HL-60 (cell line): Measurements from ENCODE around the gene MICA.

ENCODE experiments used
- DNase-seq, 2 experiments: peaks; one replicate each; pipeline ENCODE4 v3.0.0-alpha.2; 2010 to 2020; ENCODE audit warnings: low read depth in 1 of 2, low spot score in 1 of 2
- H3K27ac ChIP-seq: fragments of 250-450 bp; sonication (Bioruptor Pico); replicated peaks from 2 replicates; pipeline ENCODE4 v1.5.1; 2020; ENCODE audit warnings: mild to moderate bottlenecking, moderate library complexity
- H3K27me3 ChIP-seq: fragments of 250-450 bp; sonication (Bioruptor Pico); 2 replicates; pipeline ENCODE4 v1.5.1; 2021; ENCODE audit warnings: mild to moderate bottlenecking, moderate library complexity; ENCODE audit not compliant: insufficient read depth, poor library complexity, severe bottlenecking
- H3K4me3 ChIP-seq: replicated peaks from 2 replicates; pipeline ENCODE4 v1.5.1; 2011; ENCODE audit warnings: mild to moderate bottlenecking, control low read depth, low read length; ENCODE audit not compliant: insufficient read depth
- GABPA ChIP-seq: IDR thresholded peaks from 2 replicates; pipeline ENCODE4 v1.6.1; 2012; ENCODE audit warnings: low read depth
- POLR2AphosphoS5 ChIP-seq: IDR thresholded peaks from 2 replicates; pipeline ENCODE4 v1.6.1; 2012; ENCODE audit warnings: low read depth
- SPI1 ChIP-seq: IDR thresholded peaks from 2 replicates; pipeline ENCODE4 v1.6.1; 2012; ENCODE audit warnings: low read depth, mild to moderate bottlenecking, borderline replicate concordance
- TF ChIP-seq, protein P1 (sequence below): IDR thresholded peaks from one replicate; pipeline ENCODE4 v1.5.1; 2011; ENCODE audit warnings: low read length, control low read depth, inconsistent platforms; ENCODE audit not compliant: insufficient read depth
- TF ChIP-seq, protein P2 (sequence below): IDR thresholded peaks from 2 replicates; pipeline ENCODE4 v1.6.1; 2012; ENCODE audit warnings: low read depth; ENCODE audit not compliant: insufficient replicate concordance

MICA gene

DNA sequence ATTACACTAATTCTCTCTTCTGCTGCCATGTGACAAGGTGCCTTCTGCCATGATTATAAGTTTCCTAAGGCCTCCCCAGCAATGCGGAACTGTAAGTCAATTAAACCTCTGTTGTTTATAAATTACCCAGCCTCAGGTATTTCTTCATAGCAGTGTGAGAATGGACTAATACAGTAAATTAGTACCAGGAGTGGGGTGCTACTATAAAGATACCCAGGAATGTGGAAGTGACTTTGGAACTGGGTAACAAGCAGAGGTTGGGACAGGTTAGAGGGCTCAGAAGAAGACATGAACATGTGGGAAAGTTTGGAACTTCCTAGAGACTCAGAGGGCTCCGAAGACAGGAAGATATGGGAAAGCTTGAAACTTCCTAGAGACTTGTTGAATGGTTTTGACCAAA lies 34.8 kb downstream of the MICA start:
- no peak overlapping the region for H3K27ac ChIP-seq
- no peak overlapping the region for H3K4me3 ChIP-seq
- H3K27me3 ChIP-seq = no peaks in the 10 kb centered on the region
- TF ChIP-seq, protein P1, sequence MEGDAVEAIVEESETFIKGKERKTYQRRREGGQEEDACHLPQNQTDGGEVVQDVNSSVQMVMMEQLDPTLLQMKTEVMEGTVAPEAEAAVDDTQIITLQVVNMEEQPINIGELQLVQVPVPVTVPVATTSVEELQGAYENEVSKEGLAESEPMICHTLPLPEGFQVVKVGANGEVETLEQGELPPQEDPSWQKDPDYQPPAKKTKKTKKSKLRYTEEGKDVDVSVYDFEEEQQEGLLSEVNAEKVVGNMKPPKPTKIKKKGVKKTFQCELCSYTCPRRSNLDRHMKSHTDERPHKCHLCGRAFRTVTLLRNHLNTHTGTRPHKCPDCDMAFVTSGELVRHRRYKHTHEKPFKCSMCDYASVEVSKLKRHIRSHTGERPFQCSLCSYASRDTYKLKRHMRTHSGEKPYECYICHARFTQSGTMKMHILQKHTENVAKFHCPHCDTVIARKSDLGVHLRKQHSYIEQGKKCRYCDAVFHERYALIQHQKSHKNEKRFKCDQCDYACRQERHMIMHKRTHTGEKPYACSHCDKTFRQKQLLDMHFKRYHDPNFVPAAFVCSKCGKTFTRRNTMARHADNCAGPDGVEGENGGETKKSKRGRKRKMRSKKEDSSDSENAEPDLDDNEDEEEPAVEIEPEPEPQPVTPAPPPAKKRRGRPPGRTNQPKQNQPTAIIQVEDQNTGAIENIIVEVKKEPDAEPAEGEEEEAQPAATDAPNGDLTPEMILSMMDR = no peak
- TF ChIP-seq GABPA = no peak
- TF ChIP-seq POLR2AphosphoS5 = no peak
- TF ChIP-seq SPI1 = no peak
- TF ChIP-seq, protein P2, sequence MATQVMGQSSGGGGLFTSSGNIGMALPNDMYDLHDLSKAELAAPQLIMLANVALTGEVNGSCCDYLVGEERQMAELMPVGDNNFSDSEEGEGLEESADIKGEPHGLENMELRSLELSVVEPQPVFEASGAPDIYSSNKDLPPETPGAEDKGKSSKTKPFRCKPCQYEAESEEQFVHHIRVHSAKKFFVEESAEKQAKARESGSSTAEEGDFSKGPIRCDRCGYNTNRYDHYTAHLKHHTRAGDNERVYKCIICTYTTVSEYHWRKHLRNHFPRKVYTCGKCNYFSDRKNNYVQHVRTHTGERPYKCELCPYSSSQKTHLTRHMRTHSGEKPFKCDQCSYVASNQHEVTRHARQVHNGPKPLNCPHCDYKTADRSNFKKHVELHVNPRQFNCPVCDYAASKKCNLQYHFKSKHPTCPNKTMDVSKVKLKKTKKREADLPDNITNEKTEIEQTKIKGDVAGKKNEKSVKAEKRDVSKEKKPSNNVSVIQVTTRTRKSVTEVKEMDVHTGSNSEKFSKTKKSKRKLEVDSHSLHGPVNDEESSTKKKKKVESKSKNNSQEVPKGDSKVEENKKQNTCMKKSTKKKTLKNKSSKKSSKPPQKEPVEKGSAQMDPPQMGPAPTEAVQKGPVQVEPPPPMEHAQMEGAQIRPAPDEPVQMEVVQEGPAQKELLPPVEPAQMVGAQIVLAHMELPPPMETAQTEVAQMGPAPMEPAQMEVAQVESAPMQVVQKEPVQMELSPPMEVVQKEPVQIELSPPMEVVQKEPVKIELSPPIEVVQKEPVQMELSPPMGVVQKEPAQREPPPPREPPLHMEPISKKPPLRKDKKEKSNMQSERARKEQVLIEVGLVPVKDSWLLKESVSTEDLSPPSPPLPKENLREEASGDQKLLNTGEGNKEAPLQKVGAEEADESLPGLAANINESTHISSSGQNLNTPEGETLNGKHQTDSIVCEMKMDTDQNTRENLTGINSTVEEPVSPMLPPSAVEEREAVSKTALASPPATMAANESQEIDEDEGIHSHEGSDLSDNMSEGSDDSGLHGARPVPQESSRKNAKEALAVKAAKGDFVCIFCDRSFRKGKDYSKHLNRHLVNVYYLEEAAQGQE = no peak
- no peak for DNase-seq

DNA sequence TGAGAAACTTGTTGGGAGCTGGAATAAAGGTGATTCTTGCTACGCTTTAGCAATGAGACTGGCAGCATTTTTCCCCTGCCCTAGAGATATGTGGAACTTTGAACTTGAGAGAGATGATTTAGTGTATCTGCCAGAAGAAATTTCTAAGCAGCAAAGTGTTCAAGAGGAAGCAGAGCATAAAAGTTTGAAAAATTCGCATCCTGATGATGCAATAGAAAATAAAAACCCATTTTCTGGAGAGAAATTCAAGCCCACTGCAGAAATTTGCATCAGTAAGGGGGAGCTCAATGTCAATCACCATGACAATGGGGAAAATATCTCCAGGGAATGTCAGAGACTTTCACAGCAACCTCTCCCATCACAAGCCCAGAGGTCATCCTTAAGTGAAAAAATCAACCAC lies 35.3 kb downstream of the MICA start:
- H3K4me3 ChIP-seq = no peak overlapping the region
- DNase-seq = no peak
- no peak overlapping the region for H3K27ac ChIP-seq
- H3K27me3 ChIP-seq = no peaks in the 10 kb centered on the region
- no peak for TF ChIP-seq POLR2AphosphoS5
- no peak for TF ChIP-seq SPI1
- TF ChIP-seq, protein P2 = no peak
- TF ChIP-seq, protein P1 = no peak
- TF ChIP-seq GABPA = no peak

- TF ChIP-seq, protein P2 = no peak
- TF ChIP-seq, protein P1 = peak; percentile 65
- no peaks in the 10 kb centered on the region for H3K27me3 ChIP-seq
- H3K4me3 ChIP-seq = no peak overlapping the region
- DNase-seq = peak; percentile 34 to 77
- H3K27ac ChIP-seq = no peak overlapping the region
These were observed 38.2 kb downstream of the MICA start for GRCh38 chr6:31441365-31442267.
